GM12873 (cell line): ENCODE results near the gene CETN2.

Experiments used
- CTCF ChIP-seq: IDR thresholded peaks from 2 replicates; pipeline ENCODE4 v1.5.1; 2012; ENCODE audit warnings: low read depth, mild to moderate bottlenecking, moderate library complexity, low read length, control low read depth; ENCODE audit not compliant: insufficient read depth; ENCODE audit errors: missing control alignments

Gene CETN2

GRCh38 chrX:152845618-152846240 is 15.2 kb upstream of the CETN2 start:
- no peak for TF ChIP-seq CTCF

DNA sequence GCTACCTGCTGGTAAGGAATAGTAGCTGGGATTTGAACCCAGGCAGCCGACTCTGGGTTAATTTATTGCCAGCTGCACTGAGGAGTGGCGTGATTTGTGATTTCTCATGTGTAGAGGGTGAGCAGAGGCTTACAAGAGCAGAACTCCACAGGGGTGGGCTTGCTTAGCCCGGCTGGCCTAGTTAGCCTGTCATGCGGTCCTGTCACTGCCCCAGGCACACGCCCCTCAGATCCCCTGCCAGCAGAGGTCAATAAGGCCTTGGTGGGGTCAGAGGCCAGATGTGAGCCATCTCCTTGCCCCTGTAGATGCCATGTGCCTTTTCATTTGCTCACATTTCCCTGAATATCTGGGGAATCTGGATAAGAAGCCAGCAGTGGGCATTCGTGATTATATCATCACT is 13.7 kb upstream of the CETN2 start:
- no peak for TF ChIP-seq CTCF

DNA sequence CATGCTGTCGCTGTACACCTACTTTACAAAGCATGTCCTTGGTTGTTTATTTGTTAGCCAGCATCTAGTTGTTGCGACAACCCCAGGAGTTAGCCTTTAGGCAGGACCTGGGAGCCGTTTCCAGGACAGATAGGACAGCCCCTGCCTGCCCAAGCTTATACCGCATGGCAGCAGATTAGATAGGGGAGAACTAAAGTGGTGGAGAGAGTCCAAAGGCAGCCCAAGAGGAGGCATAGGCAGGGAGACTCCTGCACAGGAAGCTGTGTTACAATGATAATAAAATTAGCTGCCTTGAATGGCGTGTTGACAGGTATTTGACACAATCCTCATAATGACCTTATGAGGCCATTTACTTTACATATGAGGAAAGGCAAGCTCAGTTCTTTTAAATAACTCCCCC is 13.3 kb upstream of the CETN2 start:
- TF ChIP-seq CTCF, result no peak

GRCh38 chrX:152842772-152843338 is 12.3 kb upstream of the CETN2 start:
- no peak for TF ChIP-seq CTCF

DNA sequence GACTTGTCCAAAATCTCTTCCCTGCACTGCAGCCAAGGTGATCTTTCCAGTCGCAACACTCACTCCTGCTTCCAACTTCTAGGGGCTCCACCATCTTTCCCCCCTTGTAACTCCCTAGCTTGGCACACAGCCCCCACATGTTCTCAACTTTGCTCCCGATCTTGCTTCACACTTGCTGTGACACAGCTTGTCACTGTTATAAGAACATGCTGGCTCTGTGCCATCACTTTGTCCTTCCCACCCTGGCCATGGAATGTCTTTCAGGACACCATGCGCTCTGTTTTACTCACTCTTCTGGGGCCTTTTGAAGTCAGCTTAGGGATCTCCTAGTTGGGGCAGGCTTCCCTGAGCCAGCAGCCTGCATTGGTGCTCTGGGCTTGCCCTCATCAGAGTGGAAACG is 2.8 kb upstream of the CETN2 start:
- TF ChIP-seq CTCF, result no peak

DNA sequence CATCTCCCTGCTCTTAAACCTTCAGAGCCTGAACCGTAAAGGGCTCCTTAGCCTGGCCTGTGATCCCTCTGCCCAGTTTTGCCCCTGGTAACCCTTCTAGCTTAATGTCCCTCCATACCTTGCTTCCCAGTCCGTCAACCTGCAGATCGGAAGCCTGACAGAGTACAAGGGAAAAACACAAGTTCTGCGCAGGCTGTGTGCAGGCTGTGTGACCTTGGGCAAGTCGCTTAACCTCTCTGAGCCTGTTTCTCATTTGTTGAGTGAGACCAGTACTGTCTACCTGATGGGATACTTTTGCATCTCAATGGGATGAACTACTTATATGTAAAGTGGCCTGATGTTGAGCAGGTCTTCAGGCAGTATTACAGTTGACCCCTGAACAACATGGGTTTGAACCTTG is 2.0 kb upstream of the CETN2 start:
- no peak for TF ChIP-seq CTCF

GRCh38 chrX:152831391-152831790 is 834 bp upstream of the CETN2 start:
- no peak for TF ChIP-seq CTCF
